ENCODE data around the gene PCDHGA6. TPM values are rescaled to one million over a fixed set of nuclear protein-coding genes. Genes with fewer than 3 reads are reported as not detected.
"Not testable (repeated sequence)": the region's sequence is repeated elsewhere in the genome, so short reads cannot be mapped to it uniquely, and the experiment has no call there.

Gene PCDHGA6
- polyA plus RNA-seq, 4 donors: 5.4 to 9.1 (median 6.5) TPM

DNA sequence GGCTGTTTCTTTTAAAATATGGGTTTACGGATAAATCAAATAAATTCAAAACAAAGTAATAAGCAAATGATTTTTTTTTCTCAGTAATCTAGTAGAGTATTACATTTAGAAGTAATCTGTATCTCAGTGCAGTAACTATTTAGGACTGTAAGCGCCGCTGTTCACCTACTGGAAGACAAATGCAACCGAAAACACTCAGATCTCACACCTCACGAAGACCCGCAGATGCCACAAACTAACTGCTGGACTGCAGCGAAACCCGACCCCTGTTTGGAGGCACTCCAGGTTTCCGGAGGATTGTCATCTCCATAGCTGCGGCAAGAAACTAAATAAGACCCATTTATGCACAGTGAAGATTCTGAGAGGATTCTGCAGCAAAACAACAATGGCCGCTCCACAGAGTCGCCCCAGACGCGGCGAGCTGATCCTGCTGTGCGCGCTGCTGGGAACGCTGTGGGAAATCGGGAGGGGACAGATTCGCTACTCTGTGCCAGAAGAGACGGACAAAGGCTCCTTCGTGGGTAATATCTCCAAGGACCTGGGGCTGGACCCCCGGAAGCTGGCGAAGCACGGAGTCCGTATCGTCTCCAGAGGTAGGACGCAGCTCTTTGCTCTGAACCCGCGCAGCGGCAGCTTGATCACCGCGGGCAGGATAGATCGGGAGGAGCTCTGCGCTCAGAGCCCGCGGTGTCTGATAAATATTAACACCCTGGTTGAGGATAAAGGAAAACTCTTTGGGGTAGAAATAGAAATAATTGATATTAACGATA is 18.9 kb downstream of the PCDHGA6 start, which contains the start of gene PCDHGA8:
Gene PCDHGA8, plus strand, starts transcription at position 205 of the 770 bp plus-strand sequence. Its CDS starts 181 bp downstream, at position 386.
- no peak for DNase-seq (ENCODE audit: low read depth in 4 of 4, low spot score in 3 of 4)

DNA sequence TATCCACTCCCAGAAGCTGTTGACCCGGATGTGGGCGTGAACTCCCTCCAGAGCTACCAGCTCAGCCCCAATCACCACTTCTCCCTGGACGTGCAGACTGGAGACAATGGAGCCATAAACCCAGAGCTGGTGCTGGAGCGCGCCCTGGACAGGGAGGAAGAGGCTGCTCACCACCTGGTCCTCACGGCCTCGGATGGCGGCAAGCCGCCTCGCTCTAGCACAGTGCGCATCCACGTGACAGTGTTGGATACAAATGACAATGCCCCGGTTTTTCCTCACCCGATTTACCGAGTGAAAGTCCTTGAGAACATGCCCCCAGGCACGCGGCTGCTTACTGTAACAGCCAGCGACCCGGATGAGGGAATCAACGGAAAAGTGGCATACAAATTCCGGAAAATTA is 19.6 kb downstream of the PCDHGA6 start:
- DNase-seq (ENCODE audit: low read depth in 4 of 4, low spot score in 3 of 4): no peak

DNA sequence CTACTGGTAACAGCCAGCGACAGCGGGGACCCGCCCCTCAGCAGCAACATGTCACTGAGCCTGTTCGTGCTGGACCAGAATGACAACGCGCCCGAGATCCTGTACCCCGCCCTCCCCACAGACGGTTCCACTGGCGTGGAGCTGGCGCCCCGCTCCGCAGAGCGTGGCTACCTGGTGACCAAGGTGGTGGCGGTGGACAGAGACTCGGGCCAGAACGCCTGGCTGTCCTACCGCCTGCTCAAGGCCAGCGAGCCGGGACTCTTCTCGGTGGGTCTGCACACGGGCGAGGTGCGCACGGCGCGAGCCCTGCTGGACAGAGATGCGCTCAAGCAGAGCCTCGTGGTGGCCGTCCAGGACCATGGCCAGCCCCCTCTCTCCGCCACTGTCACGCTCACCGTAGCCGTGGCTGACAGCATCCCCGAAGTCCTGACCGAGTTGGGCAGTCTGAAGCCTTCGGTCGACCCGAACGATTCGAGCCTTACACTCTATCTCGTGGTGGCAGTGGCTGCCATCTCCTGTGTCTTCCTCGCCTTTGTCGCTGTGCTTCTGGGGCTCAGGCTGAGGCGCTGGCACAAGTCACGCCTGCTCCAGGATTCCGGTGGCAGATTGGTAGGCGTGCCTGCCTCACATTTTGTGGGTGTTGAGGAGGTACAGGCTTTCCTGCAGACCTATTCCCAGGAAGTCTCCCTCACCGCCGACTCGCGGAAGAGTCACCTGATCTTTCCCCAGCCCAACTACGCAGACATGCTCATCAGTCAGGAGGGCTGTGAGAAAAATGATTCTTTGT is 20.9 kb downstream of the PCDHGA6 start:
- DNase-seq (ENCODE audit: low read depth in 4 of 4, low spot score in 3 of 4): not testable (repeated sequence)

DNA sequence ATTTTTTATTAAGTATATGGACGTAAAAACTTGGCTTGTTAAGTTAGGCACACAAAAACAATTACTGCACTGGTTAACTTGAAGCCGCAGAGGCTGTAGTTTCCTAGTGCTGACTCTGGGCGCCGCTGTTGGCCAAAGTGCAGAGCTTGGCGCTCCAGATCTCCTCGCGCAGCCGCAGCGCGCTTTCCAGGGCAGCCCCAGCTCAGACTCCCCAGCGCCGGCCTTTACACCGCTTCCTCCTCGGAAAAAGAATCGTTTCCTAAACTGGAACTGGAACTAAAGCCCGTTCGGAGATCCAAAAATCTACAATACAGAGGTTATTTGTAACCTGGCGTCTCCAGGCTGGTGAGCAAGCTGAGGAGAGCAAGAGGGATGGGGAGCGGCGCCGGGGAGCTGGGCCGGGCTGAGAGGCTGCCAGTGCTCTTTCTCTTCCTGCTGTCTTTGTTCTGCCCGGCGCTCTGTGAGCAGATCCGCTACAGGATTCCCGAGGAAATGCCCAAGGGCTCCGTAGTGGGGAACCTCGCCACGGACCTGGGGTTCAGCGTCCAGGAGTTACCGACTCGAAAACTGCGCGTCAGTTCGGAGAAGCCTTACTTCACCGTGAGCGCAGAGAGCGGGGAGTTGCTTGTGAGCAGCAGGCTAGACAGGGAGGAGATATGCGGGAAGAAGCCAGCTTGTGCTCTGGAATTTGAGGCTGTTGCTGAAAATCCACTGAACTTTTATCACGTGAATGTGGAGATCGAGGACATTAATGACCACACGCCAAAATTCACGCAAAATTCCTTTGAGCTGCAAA is 24.3 kb downstream of the PCDHGA6 start, which contains the start of gene PCDHGB5:
Gene PCDHGB5, plus strand, starts transcription at position 192 of the 796 bp plus-strand sequence. Its CDS starts 181 bp downstream, at position 373.
- not testable (repeated sequence) for DNase-seq (ENCODE audit: low read depth in 4 of 4, low spot score in 3 of 4)

DNA sequence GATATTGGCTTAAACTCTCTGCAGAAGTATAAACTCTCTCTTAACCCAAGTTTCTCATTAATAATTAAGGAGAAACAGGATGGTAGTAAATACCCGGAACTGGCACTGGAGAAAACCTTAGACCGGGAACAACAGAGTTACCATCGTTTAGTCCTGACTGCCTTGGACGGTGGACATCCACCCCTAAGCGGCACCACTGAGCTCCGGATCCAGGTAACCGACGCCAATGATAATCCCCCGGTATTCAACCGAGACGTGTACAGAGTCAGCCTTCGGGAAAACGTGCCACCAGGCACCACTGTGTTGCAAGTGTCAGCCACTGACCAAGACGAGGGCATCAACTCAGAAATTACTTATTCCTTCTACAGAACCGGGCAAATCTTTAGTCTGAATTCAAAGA is 24.9 kb downstream of the PCDHGA6 start:
- no peak for DNase-seq (ENCODE audit: low read depth in 4 of 4, low spot score in 3 of 4)

DNA sequence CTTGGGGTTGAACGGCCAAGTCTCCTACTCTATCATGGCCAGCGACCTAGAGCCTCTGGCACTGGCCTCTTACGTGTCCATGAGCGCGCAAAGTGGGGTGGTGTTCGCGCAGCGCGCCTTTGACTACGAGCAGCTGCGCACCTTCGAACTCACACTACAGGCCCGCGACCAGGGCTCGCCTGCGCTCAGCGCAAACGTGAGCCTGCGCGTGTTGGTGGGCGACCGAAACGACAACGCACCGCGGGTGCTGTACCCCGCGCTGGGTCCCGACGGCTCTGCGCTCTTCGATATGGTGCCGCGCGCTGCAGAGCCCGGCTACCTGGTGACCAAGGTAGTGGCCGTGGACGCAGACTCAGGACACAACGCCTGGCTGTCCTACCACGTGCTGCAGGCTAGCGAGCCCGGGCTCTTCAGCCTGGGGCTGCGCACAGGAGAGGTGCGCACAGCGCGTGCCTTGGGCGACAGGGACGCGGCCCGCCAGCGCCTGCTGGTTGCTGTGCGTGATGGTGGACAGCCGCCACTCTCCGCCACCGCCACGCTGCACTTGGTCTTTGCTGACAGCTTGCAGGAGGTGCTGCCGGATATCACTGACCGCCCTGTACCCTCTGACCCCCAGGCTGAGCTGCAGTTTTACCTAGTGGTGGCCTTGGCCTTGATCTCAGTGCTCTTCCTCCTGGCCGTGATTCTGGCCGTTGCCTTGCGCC is 26.0 kb downstream of the PCDHGA6 start:
- no peak for DNase-seq (ENCODE audit: low read depth in 4 of 4, low spot score in 3 of 4)

DNA sequence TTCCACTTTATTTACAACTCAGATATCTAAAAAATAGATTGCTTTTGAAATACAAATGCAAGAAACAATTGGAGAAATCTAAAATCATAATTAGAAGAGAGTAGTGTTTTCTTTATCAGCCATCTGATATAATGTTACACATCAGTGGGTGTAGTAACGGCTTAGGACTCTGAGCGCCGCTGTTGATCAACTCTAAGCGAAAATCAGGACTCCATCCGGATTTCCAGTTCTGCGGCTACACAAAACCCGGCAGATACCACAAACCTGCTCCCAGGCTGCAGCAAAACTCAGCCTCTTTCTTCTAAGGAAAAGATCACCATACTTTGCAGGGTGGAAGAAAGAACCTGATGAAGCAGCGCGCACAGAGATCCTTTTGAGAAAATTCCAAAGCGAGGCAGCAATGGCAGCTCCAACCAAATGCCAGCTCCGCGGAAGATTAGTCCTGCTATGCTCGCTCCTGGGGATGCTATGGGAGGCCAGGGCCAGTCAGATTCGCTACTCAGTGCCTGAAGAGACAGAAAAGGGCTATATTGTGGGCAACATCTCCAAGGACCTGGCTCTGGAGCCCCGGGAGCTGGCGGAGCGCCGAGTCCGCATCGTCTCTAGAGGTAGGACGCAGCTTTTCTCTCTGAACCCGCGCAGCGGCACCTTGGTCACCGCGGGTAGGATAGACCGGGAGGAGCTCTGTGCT is 29.0 kb downstream of the PCDHGA6 start, which contains the start of gene PCDHGA9:
Gene PCDHGA9, plus strand, starts transcription at position 226 of the 691 bp plus-strand sequence. Its CDS starts 175 bp downstream, at position 401.
- no peak for DNase-seq (ENCODE audit: low read depth in 4 of 4, low spot score in 3 of 4)

DNA sequence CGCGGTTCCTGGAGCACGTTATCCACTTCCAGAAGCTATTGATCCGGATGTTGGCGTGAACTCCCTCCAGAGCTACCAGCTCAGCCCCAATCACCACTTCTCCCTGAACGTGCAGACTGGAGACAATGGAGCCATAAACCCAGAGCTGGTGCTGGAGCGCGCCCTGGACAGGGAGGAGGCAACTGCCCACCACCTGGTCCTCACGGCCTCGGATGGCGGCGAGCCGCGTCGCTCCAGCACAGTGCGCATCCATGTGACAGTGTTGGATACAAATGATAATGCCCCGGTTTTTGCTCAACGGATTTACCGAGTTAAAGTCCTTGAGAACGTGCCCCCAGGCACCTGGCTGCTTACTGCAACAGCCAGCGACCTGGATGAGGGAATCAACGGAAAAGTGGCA is 29.7 kb downstream of the PCDHGA6 start:
- DNase-seq (ENCODE audit: low read depth in 4 of 4, low spot score in 3 of 4): no peak

DNA sequence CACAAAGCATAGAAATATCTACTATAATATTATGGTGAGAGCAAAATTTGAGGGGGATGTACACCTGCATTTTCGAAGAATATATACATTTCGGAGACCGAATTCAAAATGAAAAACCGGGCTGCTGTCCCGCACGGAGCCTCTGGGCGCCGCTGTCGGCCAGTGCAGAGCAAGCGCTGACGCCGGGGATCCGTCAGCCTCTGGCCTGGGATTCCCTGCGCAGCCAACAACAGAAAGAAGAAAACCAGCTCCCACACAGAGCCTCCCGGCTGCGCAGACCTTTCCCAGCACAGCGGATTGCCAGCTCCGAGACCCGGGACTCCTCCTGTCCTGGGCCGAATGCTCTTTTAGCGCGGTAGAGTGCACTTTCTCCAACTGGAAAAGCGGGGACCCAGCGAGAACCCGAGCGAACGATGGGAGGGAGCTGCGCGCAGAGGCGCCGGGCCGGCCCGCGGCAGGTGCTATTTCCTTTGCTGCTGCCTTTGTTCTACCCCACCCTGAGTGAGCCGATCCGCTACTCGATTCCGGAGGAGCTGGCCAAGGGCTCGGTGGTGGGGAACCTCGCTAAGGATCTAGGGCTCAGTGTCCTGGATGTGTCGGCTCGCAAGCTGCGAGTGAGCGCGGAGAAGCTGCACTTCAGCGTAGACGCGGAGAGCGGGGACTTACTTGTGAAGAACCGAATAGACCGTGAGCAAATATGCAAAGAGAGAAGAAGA is 34.3 kb downstream of the PCDHGA6 start, which contains the start of gene PCDHGB6:
Gene PCDHGB6, plus strand, starts transcription at position 232 of the 716 bp plus-strand sequence. Its CDS starts 182 bp downstream, at position 414.
- not testable (repeated sequence) for DNase-seq (ENCODE audit: low read depth in 4 of 4, low spot score in 3 of 4)

DNA sequence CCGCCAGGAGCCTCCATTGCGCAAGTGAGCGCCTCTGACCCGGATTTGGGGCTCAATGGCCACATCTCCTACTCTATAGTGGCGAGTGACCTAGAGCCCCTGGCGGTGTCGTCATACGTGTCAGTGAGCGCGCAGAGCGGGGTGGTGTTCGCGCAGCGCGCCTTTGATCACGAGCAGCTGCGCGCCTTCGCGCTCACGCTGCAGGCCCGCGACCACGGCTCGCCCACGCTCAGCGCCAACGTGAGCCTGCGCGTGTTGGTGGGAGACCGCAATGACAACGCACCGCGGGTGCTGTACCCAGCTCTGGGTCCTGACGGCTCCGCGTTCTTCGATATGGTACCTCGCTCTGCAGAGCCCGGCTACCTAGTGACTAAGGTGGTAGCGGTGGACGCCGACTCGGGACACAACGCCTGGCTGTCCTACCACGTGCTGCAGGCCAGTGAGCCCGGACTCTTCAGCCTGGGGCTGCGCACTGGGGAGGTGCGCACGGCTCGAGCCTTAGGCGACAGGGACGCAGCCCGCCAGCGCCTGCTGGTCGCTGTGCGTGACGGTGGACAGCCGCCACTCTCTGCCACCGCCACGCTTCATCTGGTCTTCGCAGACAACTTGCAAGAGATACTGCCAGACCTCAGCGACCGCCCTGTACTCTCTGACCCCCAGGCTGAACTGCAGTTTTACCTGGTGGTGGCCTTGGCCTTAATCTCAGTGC is 36.1 kb downstream of the PCDHGA6 start:
- no peak for DNase-seq (ENCODE audit: low read depth in 4 of 4, low spot score in 3 of 4)

DNA sequence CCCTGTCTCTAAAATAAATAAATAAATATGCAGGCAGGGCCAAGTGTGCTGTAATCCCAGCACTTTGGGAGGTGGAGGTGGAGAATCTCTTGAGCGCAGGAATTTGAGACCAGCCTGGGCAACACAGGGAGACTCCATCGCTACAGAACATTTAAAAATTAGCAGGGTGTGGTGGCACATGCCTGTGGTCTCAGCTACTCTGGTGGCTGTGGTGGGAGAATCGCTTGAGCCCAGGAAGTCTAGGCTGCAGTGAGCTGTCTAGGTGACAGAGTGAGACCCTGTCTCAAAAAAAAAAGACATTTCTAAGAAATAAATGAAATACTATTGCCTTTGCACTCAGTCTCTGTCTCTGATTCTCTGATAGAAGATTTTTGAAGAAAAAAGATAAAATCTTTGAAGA is 37.9 kb downstream of the PCDHGA6 start:
- no peak for DNase-seq (ENCODE audit: low read depth in 4 of 4, low spot score in 3 of 4)

DNA sequence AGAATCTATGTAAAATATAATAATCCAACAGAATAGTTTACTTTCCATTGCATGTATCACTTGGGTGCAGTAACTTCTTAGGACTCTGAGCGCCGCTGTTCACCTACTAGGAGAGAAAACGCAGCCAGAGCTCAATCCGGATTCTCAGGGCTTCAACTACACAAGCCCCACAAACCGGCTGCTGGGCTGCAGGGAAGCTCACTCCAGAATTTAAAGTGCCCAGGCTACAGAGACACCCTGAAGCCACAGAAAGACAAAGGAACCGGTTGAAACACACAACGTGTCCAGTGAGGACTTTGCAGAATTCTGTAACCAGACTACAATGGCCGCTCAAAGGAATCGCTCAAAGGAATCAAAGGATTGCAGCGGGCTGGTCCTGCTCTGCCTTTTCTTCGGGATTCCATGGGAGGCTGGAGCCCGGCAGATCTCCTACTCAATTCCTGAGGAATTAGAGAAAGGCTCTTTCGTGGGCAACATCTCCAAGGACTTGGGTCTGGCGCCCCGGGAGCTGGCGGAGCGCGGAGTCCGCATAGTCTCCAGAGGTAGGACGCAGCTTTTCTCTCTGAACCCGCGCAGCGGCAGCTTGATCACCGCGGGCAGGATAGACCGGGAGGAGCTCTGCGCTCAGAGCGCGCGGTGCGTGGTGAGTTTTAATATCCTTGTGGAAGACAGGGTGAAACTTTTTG is 39.3 kb downstream of the PCDHGA6 start, which contains the start of gene PCDHGA10:
Gene PCDHGA10, plus strand, starts transcription at position 134 of the 686 bp plus-strand sequence. Its CDS starts 189 bp downstream, at position 323.
- no peak for DNase-seq (ENCODE audit: low read depth in 4 of 4, low spot score in 3 of 4)

DNA sequence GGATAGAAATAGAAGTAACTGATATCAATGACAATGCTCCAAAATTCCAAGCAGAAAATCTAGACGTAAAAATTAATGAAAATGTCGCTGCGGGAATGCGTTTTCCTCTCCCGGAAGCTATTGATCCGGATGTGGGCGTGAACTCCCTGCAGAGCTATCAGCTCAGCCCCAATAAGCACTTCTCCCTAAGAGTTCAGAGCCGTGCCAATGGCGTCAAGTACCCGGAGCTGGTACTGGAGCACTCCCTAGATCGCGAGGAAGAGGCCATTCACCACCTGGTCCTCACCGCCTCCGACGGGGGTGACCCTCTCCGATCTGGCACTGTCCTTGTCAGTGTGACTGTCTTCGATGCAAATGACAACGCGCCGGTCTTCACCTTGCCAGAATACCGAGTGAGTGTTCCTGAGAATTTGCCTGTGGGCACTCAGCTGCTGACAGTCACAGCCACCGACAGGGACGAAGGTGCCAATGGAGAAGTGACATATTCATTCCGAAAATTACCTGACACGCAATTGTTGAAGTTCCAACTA is 39.9 kb downstream of the PCDHGA6 start:
- DNase-seq (ENCODE audit: low read depth in 4 of 4, low spot score in 3 of 4): no peak

DNA sequence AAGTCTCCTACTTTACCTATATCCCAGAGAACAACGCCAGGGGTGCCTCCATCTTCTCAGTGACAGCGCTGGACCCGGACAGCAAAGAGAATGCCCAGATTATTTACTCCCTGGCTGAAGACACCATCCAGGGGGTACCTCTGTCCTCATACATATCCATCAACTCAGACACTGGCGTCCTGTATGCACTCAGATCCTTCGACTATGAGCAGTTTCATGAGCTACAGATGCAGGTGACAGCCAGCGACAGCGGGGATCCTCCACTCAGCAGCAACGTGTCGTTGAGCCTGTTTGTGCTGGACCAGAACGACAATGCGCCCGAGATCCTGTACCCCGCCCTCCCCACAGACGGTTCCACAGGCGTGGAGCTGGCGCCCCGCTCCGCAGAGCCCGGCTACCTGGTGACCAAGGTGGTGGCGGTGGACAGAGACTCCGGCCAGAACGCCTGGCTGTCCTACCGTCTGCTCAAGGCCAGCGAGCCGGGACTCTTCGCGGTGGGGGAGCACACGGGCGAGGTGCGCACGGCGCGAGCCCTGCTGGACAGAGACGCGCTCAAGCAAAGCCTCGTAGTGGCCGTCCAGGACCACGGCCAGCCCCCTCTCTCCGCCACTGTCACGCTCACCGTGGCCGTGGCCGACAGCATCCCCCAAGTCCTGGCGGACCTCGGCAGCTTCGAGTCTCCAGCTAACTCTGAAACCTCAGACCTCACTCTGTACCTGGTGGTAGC is 41.0 kb downstream of the PCDHGA6 start:
- not testable (repeated sequence) for DNase-seq (ENCODE audit: low read depth in 4 of 4, low spot score in 3 of 4)

DNA sequence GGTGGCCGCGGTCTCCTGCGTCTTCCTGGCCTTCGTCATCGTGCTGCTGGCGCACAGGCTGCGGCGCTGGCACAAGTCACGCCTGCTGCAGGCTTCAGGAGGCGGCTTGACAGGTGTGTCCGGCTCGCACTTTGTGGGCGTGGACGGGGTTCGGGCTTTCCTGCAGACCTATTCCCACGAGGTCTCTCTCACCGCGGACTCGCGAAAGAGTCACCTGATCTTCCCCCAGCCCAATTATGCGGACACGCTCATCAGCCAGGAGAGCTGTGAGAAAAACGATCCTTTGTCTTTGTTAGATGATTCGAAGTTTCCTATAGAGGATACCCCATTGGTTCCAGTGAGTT is 41.6 kb downstream of the PCDHGA6 start:
- DNase-seq (ENCODE audit: low read depth in 4 of 4, low spot score in 3 of 4): not testable (repeated sequence)

DNA sequence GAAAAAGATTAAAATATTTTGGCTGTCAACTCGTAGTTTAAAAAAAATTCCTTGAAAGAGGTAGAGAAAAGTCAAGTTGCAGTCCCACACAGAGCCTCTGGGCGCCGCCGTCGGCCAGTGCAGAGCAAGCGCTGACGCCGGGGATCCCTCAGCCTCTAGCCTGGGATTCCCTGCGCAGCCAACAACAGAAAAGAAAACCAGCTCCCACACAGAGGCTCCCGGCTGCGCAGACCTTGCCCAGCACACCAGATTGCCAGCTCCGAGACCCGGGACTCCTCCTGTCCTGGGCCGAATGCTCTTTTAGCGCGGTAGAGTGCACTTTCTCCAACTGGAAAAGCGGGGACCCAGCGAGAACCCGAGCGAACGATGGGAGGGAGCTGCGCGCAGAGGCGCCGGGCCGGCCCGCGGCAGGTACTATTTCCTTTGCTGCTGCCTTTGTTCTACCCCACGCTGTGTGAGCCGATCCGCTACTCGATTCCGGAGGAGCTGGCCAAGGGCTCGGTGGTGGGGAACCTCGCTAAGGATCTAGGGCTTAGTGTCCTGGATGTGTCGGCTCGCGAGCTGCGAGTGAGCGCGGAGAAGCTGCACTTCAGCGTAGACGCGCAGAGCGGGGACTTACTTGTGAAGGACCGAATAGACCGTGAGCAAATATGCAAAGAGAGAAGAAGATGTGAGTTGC is 43.9 kb downstream of the PCDHGA6 start, which contains the start of gene PCDHGB7:
Gene PCDHGB7, plus strand, starts transcription at position 184 of the 679 bp plus-strand sequence. Its CDS starts 183 bp downstream, at position 367.
- peak in 1 of 4 donors; percentile 36 for DNase-seq (ENCODE audit: low read depth in 4 of 4, low spot score in 3 of 4)

Measured in right renal pelvis (tissue), 4 donors.